GM12878 (cell line): ENCODE measurements around the gene CCDC51. TPM values are rescaled to one million over a fixed set of nuclear protein-coding genes. Genes with fewer than 3 reads are reported as not detected.

Experiments used
- ATAC-seq: fragments of 200-7000 bp; cut with Tn5 transposase; 3 replicates; pipeline ENCODE4 v1.9.1; 2020; ENCODE audit warnings: mild to moderate bottlenecking, moderate library complexity
- BruUV-seq: library from RNA; stranded (reverse); fragments of 400-500 nt; replicated peaks from 2 replicates; lab custom pipeline; 2021; lab: Mats Ljungman, UMichigan
- CTCF ChIA-PET: fragments of 300-600 bp; sonication (Branson Sonifier 250); formaldehyde crosslinking; extraction: SDS; loops from one replicate; lab custom pipeline; 2021; ENCODE audit warnings: inconsistent platforms; lab: Yijun Ruan, JAX
- POLR2A ChIA-PET: fragments of 350-600 bp; formaldehyde crosslinking; extraction: SDS; loops from one replicate; lab custom pipeline; 2021; ENCODE audit warnings: inconsistent platforms; lab: Charles Lee
- RAD21 ChIA-PET: fragments of 300-600 bp; sonication (Branson Sonifier 250); formaldehyde crosslinking; loops from one replicate; lab custom pipeline; 2023; ENCODE audit warnings: antibody characterized with exemption; ENCODE audit not compliant: unreplicated experiment; lab: Charles Lee
- SMC1A ChIA-PET: fragments of 300-600 bp; sonication (Branson Sonifier 250); formaldehyde crosslinking; loops from one replicate; lab custom pipeline; 2023; ENCODE audit not compliant: unreplicated experiment, uncharacterized antibody; lab: Charles Lee
- DNase-seq: peaks from one replicate; pipeline ENCODE4 v3.0.0-alpha.2; 2011; ENCODE audit warnings: low read depth, low spot score
- FAIRE-seq: peaks from 3 replicates; lab custom pipeline; 2011; peaks lifted over from hg19 to GRCh38; lab: Jason Lieb, UNC
- H2AFZ ChIP-seq: 2 replicates; pipeline ENCODE4 v1.6.0; 2011; ENCODE audit warnings: low read depth, low read length, control low read depth; ENCODE audit not compliant: control insufficient read depth
- H3K27ac ChIP-seq: 2 replicates; pipeline ENCODE4 v1.5.1; 2011; ENCODE audit warnings: control low read depth; ENCODE audit not compliant: control insufficient read depth, insufficient read depth
- H3K27me3 ChIP-seq, 2 experiments: replicated peaks in 1 of 2; 2 replicates each; pipeline versions ENCODE4 v1.6.0 to v1.6.1; 2011; ENCODE audit warnings: low read length in 1 of 2; ENCODE audit not compliant: control insufficient read depth in 2 of 2, insufficient read depth in 2 of 2
- H3K36me3 ChIP-seq, 2 experiments: 2 replicates each; pipeline ENCODE4 v1.5.1; 2011; ENCODE audit warnings: low read length in 1 of 2; ENCODE audit not compliant: control insufficient read depth in 2 of 2, insufficient read depth in 2 of 2
- H3K4me1 ChIP-seq: 2 replicates; pipeline ENCODE4 v1.6.1; 2011; ENCODE audit warnings: mild to moderate bottlenecking, low read length, moderate library complexity, mixed read lengths; ENCODE audit not compliant: control insufficient read depth, insufficient read depth
- H3K4me2 ChIP-seq: 2 replicates; pipeline ENCODE4 v1.6.0; 2011; ENCODE audit warnings: control low read depth; ENCODE audit not compliant: control insufficient read depth, insufficient read depth
- H3K4me3 ChIP-seq: fragments of 200-600 bp; sonication (generic); 2 replicates; pipeline ENCODE4 v1.5.1; 2016
- H3K79me2 ChIP-seq: 2 replicates; pipeline ENCODE4 v1.6.0; 2011; ENCODE audit warnings: low read length; ENCODE audit not compliant: control insufficient read depth, insufficient read depth
- H3K9ac ChIP-seq: 2 replicates; pipeline ENCODE4 v1.8.0; 2011; ENCODE audit warnings: low read length, control low read depth, mixed read lengths; ENCODE audit not compliant: control insufficient read depth, insufficient read depth
- H3K9me3 ChIP-seq: replicated peaks from 3 replicates; pipeline ENCODE4 v1.5.1; 2011; ENCODE audit warnings: mild to moderate bottlenecking, low read length; ENCODE audit not compliant: control insufficient read depth, insufficient read depth
- H4K20me1 ChIP-seq: 2 replicates; pipeline ENCODE4 v1.6.0; 2011; ENCODE audit not compliant: control insufficient read depth, insufficient read depth
- CREB1 ChIP-seq: IDR thresholded peaks from 2 replicates; pipeline ENCODE4 v1.6.1; 2012; ENCODE audit warnings: low read depth, mild to moderate bottlenecking, inconsistent platforms
- CUX1 ChIP-seq: IDR thresholded peaks from 2 replicates; pipeline ENCODE4 v1.6.1; 2012; ENCODE audit warnings: improper control_type of control experiment, low read depth, low read length; ENCODE audit not compliant: insufficient replicate concordance
- E2F8 ChIP-seq: fragments of 450-650 bp; IDR thresholded peaks from 2 replicates; pipeline ENCODE4 v1.6.1; 2018; ENCODE audit warnings: mild to moderate bottlenecking, low read depth, moderate library complexity; ENCODE audit not compliant: partially characterized antibody
- MYC ChIP-seq: IDR thresholded peaks from 2 replicates; pipeline ENCODE4 v1.6.1; 2011; ENCODE audit warnings: mild to moderate bottlenecking, low read length, moderate library complexity, inconsistent platforms; ENCODE audit not compliant: insufficient read depth, insufficient replicate concordance, insufficient read length, severe bottlenecking
- NR2C2 ChIP-seq: IDR thresholded peaks from 2 replicates; pipeline ENCODE4 v1.6.1; 2011; ENCODE audit warnings: borderline replicate concordance, low read depth; ENCODE audit not compliant: control insufficient read depth, insufficient read length
- PKNOX1 ChIP-seq: fragments of 450-650 bp; IDR thresholded peaks from 2 replicates; pipeline ENCODE4 v1.6.1; 2016; ENCODE audit warnings: mild to moderate bottlenecking
- POLR2AphosphoS2 ChIP-seq: IDR thresholded peaks from 2 replicates; pipeline ENCODE4 v1.6.1; 2011; ENCODE audit warnings: low read depth, mild to moderate bottlenecking, low read length, improper control_type of control experiment, moderate library complexity
- STAT1 ChIP-seq: fragments of 450-650 bp; conservative IDR thresholded peaks from 2 replicates; pipeline ENCODE4 v1.6.1; 2014; ENCODE audit warnings: antibody characterized with exemption, mild to moderate bottlenecking
- WRNIP1 ChIP-seq: IDR thresholded peaks from 2 replicates; pipeline ENCODE4 v1.6.1; 2011; ENCODE audit warnings: low read depth, low read length, improper control_type of control experiment, borderline replicate concordance
- ZNF217 ChIP-seq: fragments of 450-650 bp; IDR thresholded peaks from 2 replicates; pipeline ENCODE4 v1.6.1; 2017; ENCODE audit warnings: antibody characterized with exemption, mild to moderate bottlenecking
- whole genome bisulfite sequencing: methylation state at CpG from one replicate; pipeline ENCODE4 v1.1.6; 2016; ENCODE audit warnings: low lambda C conversion rate; ENCODE audit not compliant: insufficient replicate concordance, insufficient coverage; ENCODE audit errors: missing lambda C conversion rate; 5-methylcytosine and 5-hydroxymethylcytosine counted together
- in situ Hi-C: fragments of 300-500 bp; cut with MboI; formaldehyde crosslinking; loops from 9 replicates; pipeline ENCODE4 v1.14.3; 2018; ENCODE audit warnings: mixed read lengths
- intact Hi-C: fragments of 100-400 bp; cut with micrococcal nuclease; formaldehyde crosslinking; loops from one replicate; pipeline ENCODE4 v1.14.2; 2022; ENCODE audit not compliant: unreplicated experiment
- polyA plus RNA-seq, 11 experiments: library from polyadenylated mRNA; depleted of rRNA in 4 of 11; unstranded in 6 of 11; stranded (reverse) in 5 of 11; fragments of >200 nt; fragmentation: Nextera tagmentation in 4 of 11; fragmentation: Illumina TruSeq in 1 of 11; extraction: Ambion mirVana in 4 of 11; extraction: Trizol in 1 of 11; gene quantifications; 1 replicate in 1 of 11; 2 replicates in 10 of 11; pipeline versions ENCODE4 v1.2.1 to v1.2.3, GENCODE V29; 2011 to 2016; ENCODE audit warnings: inconsistent platforms in 2 of 11, missing spikeins in 2 of 11, low read depth in 1 of 11
- total RNA-seq, 4 experiments: library from RNA; depleted of rRNA in 3 of 4; stranded (reverse); fragments of >200 nt in 3 of 4; fragmentation: Illumina TruSeq in 1 of 4; extraction: Trizol in 1 of 4; gene quantifications; 2 replicates each; pipeline versions ENCODE4 v1.2.1 to v1.2.3, GENCODE V29; 2013 to 2021

CCDC51 gene
- total and polyA plus RNA-seq, 10 of the 15 experiments (the other 5 are each of a cell fraction or from before 2014, with no cell fraction given), result 10.6 to 54.9 (median 28.5) TPM

- peak overlapping the region; percentile 59; the same call in 1 of the 2 replicates for H3K27ac ChIP-seq
- ChIA-PET RAD21 (interaction anchor here (0.8 to 1.2 kb wide), 3 partner anchors 34 to 165 kb away, joined by 3 to 4 read pairs (median 3); partner anchors contain the start of gene SLC26A6), SMC1A (interaction anchor here (0.6 to 1.8 kb wide), 6 partner anchors 34 to 540 kb away, joined by 3 to 6 read pairs (median 3); partner anchors contain the start of gene SHISA5), CTCF (interaction anchor here (0.6 to 2.4 kb wide), 8 partner anchors 34 to 165 kb away, joined by 3 to 13 read pairs (median 5); partner anchors contain the start of gene SLC26A6), POLR2A (interaction anchor here (0.6 to 10.0 kb wide), 4 partner anchors 12 to 381 kb away, joined by 4 to 91 read pairs (median 4); partner anchors contain the start of gene PFKFB4)
- H3K79me2 ChIP-seq, result peaks cover 68% of the 10 kb centered on the region
- peak overlapping the region; percentile 56 for H3K9ac ChIP-seq
- H2AFZ ChIP-seq, result no peak overlapping the region
- BruUV-seq, result no TSS peak
- intact Hi-C loops (no loop called here), in situ Hi-C loops (no loop called here)
- H3K36me3 ChIP-seq, result peaks cover 9 to 12% of the 10 kb centered on the region in 2 experiments; a peak in 3 of 4 replicates
- peaks cover 50% of the 10 kb centered on the region for H3K4me1 ChIP-seq
- no peak for TF ChIP-seq E2F8
- no peak for TF ChIP-seq POLR2AphosphoS2
- TF ChIP-seq CREB1, result no peak
- no peak for TF ChIP-seq STAT1
- no peak for TF ChIP-seq NR2C2
- TF ChIP-seq ZNF217, result no peak
- no peak for TF ChIP-seq PKNOX1
- no peak for TF ChIP-seq CUX1
- TF ChIP-seq MYC, result no peak
- TF ChIP-seq WRNIP1, result no peak
- FAIRE-seq (no peak), DNase-seq (no peak), ATAC-seq (no peak)
- H3K27me3 ChIP-seq, result no peaks in the 10 kb centered on the region
- H4K20me1 ChIP-seq, result no peaks in the 10 kb centered on the region
- 78% methylated on average over 1 of the region's 1 CpG for WGBS
- no peaks in the 10 kb centered on the region for H3K9me3 ChIP-seq
- H3K4me3 ChIP-seq, result peak overlapping the region; percentile 34; the same call in 1 of the 2 replicates
- peak overlapping the region; percentile 80 for H3K4me2 ChIP-seq
Measured at GRCh38 chr3:48470286-48470685, 30.4 kb upstream of the CCDC51 start.
